Fibroblast of lung (primary cell): ENCODE measurements around the gene CELA1. TPM values are rescaled to one million over a fixed set of nuclear protein-coding genes. Genes with fewer than 3 reads are reported as not detected.

Source experiments
- DNase-seq, 2 donors: peaks; one replicate each; pipeline versions ENCODE4 v3.0.0 to v3.0.0-alpha.2; 2010; ENCODE audit warnings: low read depth in 2 of 2
- H2AFZ ChIP-seq: 2 replicates; pipeline ENCODE4 v1.5.1; 2012; ENCODE audit warnings: low read length, control low read depth, inconsistent platforms
- H3K27ac ChIP-seq: 2 replicates; pipeline ENCODE4 v1.5.1; 2011; ENCODE audit warnings: low read length, control low read depth; ENCODE audit not compliant: insufficient read depth
- H3K27me3 ChIP-seq: 2 replicates; pipeline ENCODE4 v1.5.1; 2011; ENCODE audit warnings: mild to moderate bottlenecking, low read length; ENCODE audit not compliant: control insufficient read depth, insufficient read depth
- H3K36me3 ChIP-seq: 2 replicates; pipeline ENCODE4 v1.5.1; 2011; ENCODE audit warnings: low read length; ENCODE audit not compliant: control insufficient read depth, insufficient read depth
- H3K4me1 ChIP-seq: 2 replicates; pipeline ENCODE4 v1.5.1; 2011; ENCODE audit warnings: low read length; ENCODE audit not compliant: control insufficient read depth, insufficient read depth; ENCODE audit errors: extremely low read depth
- H3K4me2 ChIP-seq: 2 replicates; pipeline ENCODE4 v1.5.1; 2011; ENCODE audit warnings: low read length, control low read depth; ENCODE audit not compliant: insufficient read depth; ENCODE audit errors: extremely low read depth
- H3K4me3 ChIP-seq, 4 experiments: fragments of 200-600 bp in 1 of 4; sonication (generic) in 1 of 4; replicated peaks in 1 of 4; 2 replicates each; pipeline ENCODE4 v1.5.1; 2011 to 2016; ENCODE audit warnings: low read length in 4 of 4, low read depth in 3 of 4, mild to moderate bottlenecking in 3 of 4, control low read depth in 2 of 4, inconsistent platforms in 1 of 4, mixed read lengths in 1 of 4; ENCODE audit not compliant: insufficient read depth in 1 of 4; ENCODE audit errors: control extremely low read depth in 1 of 4
- H3K79me2 ChIP-seq: 2 replicates; pipeline ENCODE4 v1.5.1; 2012; ENCODE audit warnings: mild to moderate bottlenecking, low read length, inconsistent platforms; ENCODE audit not compliant: control insufficient read depth, insufficient read depth
- H3K9ac ChIP-seq: 2 replicates; pipeline ENCODE4 v1.5.1; 2011; ENCODE audit warnings: mild to moderate bottlenecking, low read length, control low read depth; ENCODE audit not compliant: insufficient read depth
- H3K9me3 ChIP-seq: 2 replicates; pipeline ENCODE4 v1.5.1; 2012; ENCODE audit warnings: low read depth, low read length; ENCODE audit not compliant: control insufficient read depth, insufficient read depth
- H4K20me1 ChIP-seq: 2 replicates; pipeline ENCODE4 v1.5.1; 2011; ENCODE audit warnings: low read length; ENCODE audit not compliant: control insufficient read depth, insufficient read depth; ENCODE audit errors: extremely low read depth
- EZH2 ChIP-seq: IDR thresholded peaks from 2 replicates; pipeline ENCODE4 v1.5.1; 2012; ENCODE audit warnings: low read length, control low read depth, mild to moderate bottlenecking; ENCODE audit errors: missing control alignments
- polyA plus RNA-seq, 2 donors: library from polyadenylated mRNA; depleted of rRNA in 1 of 2; stranded (reverse) in 1 of 2; unstranded in 1 of 2; fragments of >200 nt; gene quantifications; 2 replicates each; pipeline ENCODE4 v1.2.1, GENCODE V29; 2011 to 2012; ENCODE audit warnings: missing spikeins in 1 of 2
- total RNA-seq: library from RNA; depleted of rRNA; stranded (reverse); fragments of >200 nt; gene quantifications from 2 replicates; pipeline ENCODE4 v1.2.1, GENCODE V29; 2014
- TF ChIP-seq, protein P1 (sequence below), 2 donors: IDR thresholded peaks in 1 of 2; conservative IDR thresholded peaks in 1 of 2; 1 replicate in 1 of 2; 2 replicates in 1 of 2; pipeline ENCODE4 v1.5.1; 2011 to 2012; ENCODE audit warnings: low read length in 2 of 2, control low read depth in 1 of 2, inconsistent platforms in 1 of 2, low read depth in 1 of 2, mild to moderate bottlenecking in 1 of 2

CELA1 gene
- total and polyA plus RNA-seq, 2 donors (not counting 1 experiment from before 2014, with no cell fraction given): not detected

GRCh38 chr12:51371295-51371953, 24.9 kb upstream of the CELA1 start:
- peaks cover 31% of the 10 kb centered on the region for H3K4me1 ChIP-seq
- H4K20me1 ChIP-seq: no peaks in the 10 kb centered on the region

GRCh38 chr12:51370667-51371066, 24.2 kb upstream of the CELA1 start:
- Histone ChIP-seq H2AFZ (no peak overlapping the region), H3K36me3 (peaks cover 7% of the 10 kb centered on the region), H3K9me3 (no peaks in the 10 kb centered on the region), H4K20me1 (no peaks in the 10 kb centered on the region), H3K27me3 (no peaks in the 10 kb centered on the region), H3K9ac (no peak overlapping the region), H3K27ac (no peak overlapping the region), H3K4me1 (peaks cover 31% of the 10 kb centered on the region), H3K4me3 (no peak overlapping the region), H3K79me2 (no peaks in the 10 kb centered on the region), H3K4me2 (no peak overlapping the region)
- TF ChIP-seq EZH2: no peak
- TF ChIP-seq, protein P1, sequence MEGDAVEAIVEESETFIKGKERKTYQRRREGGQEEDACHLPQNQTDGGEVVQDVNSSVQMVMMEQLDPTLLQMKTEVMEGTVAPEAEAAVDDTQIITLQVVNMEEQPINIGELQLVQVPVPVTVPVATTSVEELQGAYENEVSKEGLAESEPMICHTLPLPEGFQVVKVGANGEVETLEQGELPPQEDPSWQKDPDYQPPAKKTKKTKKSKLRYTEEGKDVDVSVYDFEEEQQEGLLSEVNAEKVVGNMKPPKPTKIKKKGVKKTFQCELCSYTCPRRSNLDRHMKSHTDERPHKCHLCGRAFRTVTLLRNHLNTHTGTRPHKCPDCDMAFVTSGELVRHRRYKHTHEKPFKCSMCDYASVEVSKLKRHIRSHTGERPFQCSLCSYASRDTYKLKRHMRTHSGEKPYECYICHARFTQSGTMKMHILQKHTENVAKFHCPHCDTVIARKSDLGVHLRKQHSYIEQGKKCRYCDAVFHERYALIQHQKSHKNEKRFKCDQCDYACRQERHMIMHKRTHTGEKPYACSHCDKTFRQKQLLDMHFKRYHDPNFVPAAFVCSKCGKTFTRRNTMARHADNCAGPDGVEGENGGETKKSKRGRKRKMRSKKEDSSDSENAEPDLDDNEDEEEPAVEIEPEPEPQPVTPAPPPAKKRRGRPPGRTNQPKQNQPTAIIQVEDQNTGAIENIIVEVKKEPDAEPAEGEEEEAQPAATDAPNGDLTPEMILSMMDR (conservative IDR thresholded peaks at IDR 0.05 in 1 of 2, IDR thresholded peaks at IDR 0.05 in 1 of 2; ENCODE audit: low read depth in 1 of 2, low read length in 2 of 2): no peak
- DNase-seq: no peak

More at GRCh38 chr12:51371295-51371953, 24.9 kb upstream of the CELA1 start:
- no peaks in the 10 kb centered on the region for H3K27me3 ChIP-seq
- peak overlapping the region; percentile 72 for H3K27ac ChIP-seq
- H3K4me2 ChIP-seq: peak overlapping the region; percentile 55
- DNase-seq: peak; percentile 97 to 98
- no peak overlapping the region for H3K9ac ChIP-seq
- no peaks in the 10 kb centered on the region for H3K79me2 ChIP-seq
- TF ChIP-seq, protein P1 (conservative IDR thresholded peaks at IDR 0.05 in 1 of 2, IDR thresholded peaks at IDR 0.05 in 1 of 2; ENCODE audit: low read depth in 1 of 2, low read length in 2 of 2): no peak
- TF ChIP-seq EZH2: no peak
- peaks cover 7% of the 10 kb centered on the region for H3K36me3 ChIP-seq
- peak overlapping the region; percentile 14 for H2AFZ ChIP-seq
- no peak overlapping the region for H3K4me3 ChIP-seq
- H3K9me3 ChIP-seq: no peaks in the 10 kb centered on the region

- no peaks in the 10 kb centered on the region for H3K9me3 ChIP-seq
- H3K36me3 ChIP-seq: peaks cover 10% of the 10 kb centered on the region
- H3K4me2 ChIP-seq: no peak overlapping the region
- H3K27me3 ChIP-seq: no peaks in the 10 kb centered on the region
- no peak overlapping the region for H3K4me3 ChIP-seq
- no peak for TF ChIP-seq EZH2
- TF ChIP-seq, protein P1 (conservative IDR thresholded peaks at IDR 0.05 in 1 of 2, IDR thresholded peaks at IDR 0.05 in 1 of 2; ENCODE audit: low read depth in 1 of 2, low read length in 2 of 2): no peak
- H3K27ac ChIP-seq: no peak overlapping the region
- DNase-seq: no peak
- H4K20me1 ChIP-seq: no peaks in the 10 kb centered on the region
- no peaks in the 10 kb centered on the region for H3K79me2 ChIP-seq
- no peak overlapping the region for H2AFZ ChIP-seq
- H3K9ac ChIP-seq: no peak overlapping the region
- peaks cover 24% of the 10 kb centered on the region for H3K4me1 ChIP-seq
These were observed 23.1 kb upstream of the CELA1 start for GRCh38 chr12:51369581-51369980.
